ENCODE measurements around the gene TPM4.

DNA sequence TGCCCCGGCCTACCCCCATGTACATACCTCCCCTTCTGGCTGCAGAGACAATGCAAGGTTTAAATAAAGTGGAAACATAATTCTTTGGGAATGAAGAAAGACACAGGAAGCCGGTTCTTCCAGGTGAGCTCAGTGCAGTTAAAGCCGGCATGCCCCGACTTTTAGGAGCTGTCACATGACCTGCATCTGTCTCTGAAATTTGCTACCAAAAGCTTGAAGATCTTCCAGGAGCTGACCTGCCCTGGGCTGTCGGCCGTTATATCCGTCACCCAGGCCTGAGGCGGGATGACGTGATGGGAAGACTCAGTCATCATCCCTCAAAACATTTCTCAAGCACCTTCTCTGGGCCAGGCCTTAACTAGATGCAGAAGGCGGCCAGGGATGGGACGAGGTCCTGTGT lies 45.7 kb downstream of the TPM4 start:
- TF ChIP-seq, protein P1, sequence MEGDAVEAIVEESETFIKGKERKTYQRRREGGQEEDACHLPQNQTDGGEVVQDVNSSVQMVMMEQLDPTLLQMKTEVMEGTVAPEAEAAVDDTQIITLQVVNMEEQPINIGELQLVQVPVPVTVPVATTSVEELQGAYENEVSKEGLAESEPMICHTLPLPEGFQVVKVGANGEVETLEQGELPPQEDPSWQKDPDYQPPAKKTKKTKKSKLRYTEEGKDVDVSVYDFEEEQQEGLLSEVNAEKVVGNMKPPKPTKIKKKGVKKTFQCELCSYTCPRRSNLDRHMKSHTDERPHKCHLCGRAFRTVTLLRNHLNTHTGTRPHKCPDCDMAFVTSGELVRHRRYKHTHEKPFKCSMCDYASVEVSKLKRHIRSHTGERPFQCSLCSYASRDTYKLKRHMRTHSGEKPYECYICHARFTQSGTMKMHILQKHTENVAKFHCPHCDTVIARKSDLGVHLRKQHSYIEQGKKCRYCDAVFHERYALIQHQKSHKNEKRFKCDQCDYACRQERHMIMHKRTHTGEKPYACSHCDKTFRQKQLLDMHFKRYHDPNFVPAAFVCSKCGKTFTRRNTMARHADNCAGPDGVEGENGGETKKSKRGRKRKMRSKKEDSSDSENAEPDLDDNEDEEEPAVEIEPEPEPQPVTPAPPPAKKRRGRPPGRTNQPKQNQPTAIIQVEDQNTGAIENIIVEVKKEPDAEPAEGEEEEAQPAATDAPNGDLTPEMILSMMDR (IDR thresholded peaks at IDR 0.05), result no peak
- TF ChIP-seq POLR2A (IDR thresholded peaks at IDR 0.05), result no peak

Data from prostate gland (tissue), 2 donors.